ENCODE measurements around the gene ENPP3.

The ENPP3 gene

GRCh38 chr6:131642565-131642964 lies 5.5 kb downstream of the ENPP3 start:
- in situ Hi-C loops (cut with MboI; ENCODE audit: low sequenced_read_pairs): no loop called here

- in situ Hi-C loops (cut with MboI; ENCODE audit: low sequenced_read_pairs): no loop called here
Measured at GRCh38 chr6:131642987-131643611, 6.0 kb downstream of the ENPP3 start.

- in situ Hi-C loops (cut with MboI; ENCODE audit: low sequenced_read_pairs): no loop called here
Measured at GRCh38 chr6:131643855-131644460, 6.9 kb downstream of the ENPP3 start.

- in situ Hi-C loops (cut with MboI; ENCODE audit: low sequenced_read_pairs): no loop called here
Measured at GRCh38 chr6:131644921-131645320, 7.8 kb downstream of the ENPP3 start.

GRCh38 chr6:131645846-131646245 lies 8.7 kb downstream of the ENPP3 start:
- in situ Hi-C loops (cut with MboI; ENCODE audit: low sequenced_read_pairs): no loop called here

- in situ Hi-C loops (cut with MboI; ENCODE audit: low sequenced_read_pairs): no loop called here
Measured at GRCh38 chr6:131646249-131646670, 9.2 kb downstream of the ENPP3 start.

GRCh38 chr6:131651782-131652181 lies 14.7 kb downstream of the ENPP3 start:
- in situ Hi-C loops (cut with MboI; ENCODE audit: low sequenced_read_pairs): no loop called here

- in situ Hi-C loops (cut with MboI; ENCODE audit: low sequenced_read_pairs): no loop called here
Measured at GRCh38 chr6:131652472-131652871, 15.4 kb downstream of the ENPP3 start.

GRCh38 chr6:131654326-131654725 lies 17.2 kb downstream of the ENPP3 start:
- in situ Hi-C loops (cut with MboI; ENCODE audit: low sequenced_read_pairs): no loop called here

GRCh38 chr6:131655387-131655786 lies 18.3 kb downstream of the ENPP3 start:
- in situ Hi-C loops (cut with MboI; ENCODE audit: low sequenced_read_pairs): no loop called here

- in situ Hi-C loops (cut with MboI; ENCODE audit: low sequenced_read_pairs): no loop called here
Measured at GRCh38 chr6:131655951-131656350, 18.8 kb downstream of the ENPP3 start.

GRCh38 chr6:131656667-131657066 lies 19.6 kb downstream of the ENPP3 start:
- in situ Hi-C loops (cut with MboI; ENCODE audit: low sequenced_read_pairs): no loop called here

GRCh38 chr6:131657222-131657621 lies 20.1 kb downstream of the ENPP3 start:
- in situ Hi-C loops (cut with MboI; ENCODE audit: low sequenced_read_pairs): no loop called here

- in situ Hi-C loops (cut with MboI; ENCODE audit: low sequenced_read_pairs): no loop called here
Measured at GRCh38 chr6:131657630-131658111, 20.6 kb downstream of the ENPP3 start.

GRCh38 chr6:131658287-131658686 lies 21.2 kb downstream of the ENPP3 start:
- in situ Hi-C loops (cut with MboI; ENCODE audit: low sequenced_read_pairs): no loop called here

GRCh38 chr6:131660195-131660594 lies 23.1 kb downstream of the ENPP3 start:
- in situ Hi-C loops (cut with MboI; ENCODE audit: low sequenced_read_pairs): no loop called here

GRCh38 chr6:131663578-131664165 lies 26.6 kb downstream of the ENPP3 start:
- in situ Hi-C loops (cut with MboI; ENCODE audit: low sequenced_read_pairs): no loop called here

- in situ Hi-C loops (cut with MboI; ENCODE audit: low sequenced_read_pairs): no loop called here
Measured at GRCh38 chr6:131669891-131670290, 32.8 kb downstream of the ENPP3 start.

- in situ Hi-C loops (cut with MboI; ENCODE audit: low sequenced_read_pairs): no loop called here
Measured at GRCh38 chr6:131673184-131673583, 36.1 kb downstream of the ENPP3 start.

- in situ Hi-C loops (cut with MboI; ENCODE audit: low sequenced_read_pairs): no loop called here
Measured at GRCh38 chr6:131678442-131678841, 41.3 kb downstream of the ENPP3 start.

GRCh38 chr6:131680868-131681267 lies 43.8 kb downstream of the ENPP3 start:
- in situ Hi-C loops (cut with MboI; ENCODE audit: low sequenced_read_pairs): no loop called here

- in situ Hi-C loops (cut with MboI; ENCODE audit: low sequenced_read_pairs): no loop called here
Measured at GRCh38 chr6:131681585-131681984, 44.5 kb downstream of the ENPP3 start.

Data from HL-60/S4 treated with retinoic acid at 250 ng/mL for 4 days and 3 days (cell line).